ENCODE data around the gene LRRC32. TPM values are rescaled to one million over a fixed set of nuclear protein-coding genes. Genes with fewer than 3 reads are reported as not detected.
A peak's percentile ranks its signal among the peaks of the same experiment; 100 is the strongest.

The LRRC32 gene, protein sequence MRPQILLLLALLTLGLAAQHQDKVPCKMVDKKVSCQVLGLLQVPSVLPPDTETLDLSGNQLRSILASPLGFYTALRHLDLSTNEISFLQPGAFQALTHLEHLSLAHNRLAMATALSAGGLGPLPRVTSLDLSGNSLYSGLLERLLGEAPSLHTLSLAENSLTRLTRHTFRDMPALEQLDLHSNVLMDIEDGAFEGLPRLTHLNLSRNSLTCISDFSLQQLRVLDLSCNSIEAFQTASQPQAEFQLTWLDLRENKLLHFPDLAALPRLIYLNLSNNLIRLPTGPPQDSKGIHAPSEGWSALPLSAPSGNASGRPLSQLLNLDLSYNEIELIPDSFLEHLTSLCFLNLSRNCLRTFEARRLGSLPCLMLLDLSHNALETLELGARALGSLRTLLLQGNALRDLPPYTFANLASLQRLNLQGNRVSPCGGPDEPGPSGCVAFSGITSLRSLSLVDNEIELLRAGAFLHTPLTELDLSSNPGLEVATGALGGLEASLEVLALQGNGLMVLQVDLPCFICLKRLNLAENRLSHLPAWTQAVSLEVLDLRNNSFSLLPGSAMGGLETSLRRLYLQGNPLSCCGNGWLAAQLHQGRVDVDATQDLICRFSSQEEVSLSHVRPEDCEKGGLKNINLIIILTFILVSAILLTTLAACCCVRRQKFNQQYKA
- 0.39 TPM for total RNA-seq (ENCODE audit: unreplicated experiment)
- long read RNA-seq = 0 reads

DNA sequence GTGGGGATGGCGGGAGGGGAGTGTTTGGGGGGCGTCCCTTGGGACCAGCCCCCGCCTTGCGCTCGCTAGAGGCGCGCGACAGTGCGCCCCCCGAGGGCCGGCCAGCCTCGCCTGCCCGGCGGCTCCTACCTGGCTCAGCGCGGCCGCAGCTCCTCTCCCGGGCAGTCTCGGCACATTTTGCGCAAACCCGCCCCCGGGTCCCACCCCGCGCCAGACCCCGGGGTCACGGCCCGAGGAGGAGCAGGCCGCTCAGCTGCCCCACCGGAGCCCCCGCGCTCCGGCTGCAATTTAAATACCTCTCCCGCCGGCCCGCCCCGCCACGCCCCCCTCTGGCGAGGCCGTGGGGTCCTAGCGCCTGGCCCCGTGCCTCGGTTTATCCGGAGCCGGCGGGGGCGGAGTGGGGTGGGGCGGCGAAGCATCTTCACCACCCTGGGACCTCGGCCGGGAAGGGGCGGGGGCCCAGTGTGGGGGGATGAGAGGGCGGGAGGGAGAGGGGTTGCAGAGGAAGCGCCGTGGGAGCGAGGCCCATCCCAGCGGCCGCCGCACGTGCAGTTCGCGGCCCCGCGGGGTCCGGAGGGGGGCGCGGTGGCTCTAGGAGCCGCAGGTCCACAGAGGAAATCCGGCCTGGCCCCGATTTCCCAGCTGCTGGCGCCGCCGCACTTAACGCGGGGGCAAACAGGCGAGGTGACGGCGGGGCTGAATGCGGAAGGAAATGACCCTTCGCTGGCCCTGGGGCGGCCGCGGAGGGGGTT lies at the start of gene LRRC32:
Gene LRRC32, minus strand, starts transcription at position 263 of the 752 bp plus-strand sequence. CDS start 4,793 bp downstream, outside the sequence.
- TF ChIP-seq, protein P1, sequence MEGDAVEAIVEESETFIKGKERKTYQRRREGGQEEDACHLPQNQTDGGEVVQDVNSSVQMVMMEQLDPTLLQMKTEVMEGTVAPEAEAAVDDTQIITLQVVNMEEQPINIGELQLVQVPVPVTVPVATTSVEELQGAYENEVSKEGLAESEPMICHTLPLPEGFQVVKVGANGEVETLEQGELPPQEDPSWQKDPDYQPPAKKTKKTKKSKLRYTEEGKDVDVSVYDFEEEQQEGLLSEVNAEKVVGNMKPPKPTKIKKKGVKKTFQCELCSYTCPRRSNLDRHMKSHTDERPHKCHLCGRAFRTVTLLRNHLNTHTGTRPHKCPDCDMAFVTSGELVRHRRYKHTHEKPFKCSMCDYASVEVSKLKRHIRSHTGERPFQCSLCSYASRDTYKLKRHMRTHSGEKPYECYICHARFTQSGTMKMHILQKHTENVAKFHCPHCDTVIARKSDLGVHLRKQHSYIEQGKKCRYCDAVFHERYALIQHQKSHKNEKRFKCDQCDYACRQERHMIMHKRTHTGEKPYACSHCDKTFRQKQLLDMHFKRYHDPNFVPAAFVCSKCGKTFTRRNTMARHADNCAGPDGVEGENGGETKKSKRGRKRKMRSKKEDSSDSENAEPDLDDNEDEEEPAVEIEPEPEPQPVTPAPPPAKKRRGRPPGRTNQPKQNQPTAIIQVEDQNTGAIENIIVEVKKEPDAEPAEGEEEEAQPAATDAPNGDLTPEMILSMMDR (IDR thresholded peaks at IDR 0.05; ENCODE audit: partially characterized antibody, unreplicated experiment) = no peak
- Mint-ChIP-seq H3K9me3 (ENCODE audit: unreplicated experiment) (peaks cover 3% of the 10 kb centered on the region), H3K27ac (ENCODE audit: unreplicated experiment) (no peak within 1 kb of the TSS), H3K4me3 (ENCODE audit: unreplicated experiment) (peak within 1 kb of the TSS; percentile 79), H3K27me3 (ENCODE audit: unreplicated experiment) (peaks cover 2% of the 10 kb centered on the region), H3K36me3 (ENCODE audit: unreplicated experiment) (no peaks in the 10 kb centered on the region), H3K4me1 (ENCODE audit: low read depth, unreplicated experiment) (peaks cover 8% of the 10 kb centered on the region)
- no peak for DNase-seq

DNA sequence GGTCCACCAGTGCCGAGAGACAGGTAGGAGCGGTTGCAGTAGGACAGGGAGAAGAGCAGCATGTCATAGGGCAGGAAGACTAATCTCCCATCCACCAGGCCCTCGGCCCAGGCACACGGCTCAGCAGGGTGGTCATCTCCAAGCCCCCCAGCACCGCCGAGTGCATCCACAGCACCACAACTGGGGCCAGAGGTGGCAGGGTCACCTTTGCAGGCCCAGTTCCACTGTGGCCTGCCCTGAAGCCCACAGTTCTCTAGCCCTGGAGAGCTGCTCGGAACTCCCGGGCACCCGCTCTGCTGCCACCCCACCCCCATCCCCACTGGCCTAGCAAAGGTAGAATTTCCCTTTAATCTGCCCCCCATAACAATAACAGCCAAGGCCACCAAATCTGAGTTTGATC lies 49.1 kb upstream of the LRRC32 start:
- no peak for DNase-seq
- Mint-ChIP-seq H3K4me1 (ENCODE audit: low read depth, unreplicated experiment) (peaks cover 9% of the 10 kb centered on the region), H3K27ac (ENCODE audit: unreplicated experiment) (no peak overlapping the region), H3K4me3 (ENCODE audit: unreplicated experiment) (no peak overlapping the region), H3K36me3 (ENCODE audit: unreplicated experiment) (no peaks in the 10 kb centered on the region), H3K27me3 (ENCODE audit: unreplicated experiment) (peaks cover 2% of the 10 kb centered on the region), H3K9me3 (ENCODE audit: unreplicated experiment) (peaks cover 2% of the 10 kb centered on the region)
- TF ChIP-seq, protein P1 (IDR thresholded peaks at IDR 0.05; ENCODE audit: partially characterized antibody, unreplicated experiment) = no peak

DNA sequence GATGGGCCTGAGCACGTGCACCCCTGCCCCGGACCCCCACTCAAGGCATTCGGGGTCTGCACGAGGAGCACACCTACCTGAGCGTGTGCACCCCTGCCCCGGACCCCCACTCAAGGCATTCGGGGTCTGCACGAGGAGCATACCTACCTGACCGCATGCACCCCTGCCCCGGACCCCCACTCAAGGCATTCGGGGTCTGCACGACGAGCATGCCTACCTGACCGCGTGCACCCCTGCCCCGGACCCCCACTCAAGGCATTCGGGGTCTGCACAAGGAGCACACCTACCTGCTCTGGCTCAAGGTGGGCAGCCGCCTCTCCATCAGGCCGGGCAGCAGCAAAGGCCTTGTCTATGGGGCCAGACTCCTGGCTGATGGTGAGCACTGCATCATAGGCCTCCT lies 48.7 kb upstream of the LRRC32 start:
- no peak for DNase-seq
- Mint-ChIP-seq H3K27ac (ENCODE audit: unreplicated experiment) (no peak overlapping the region), H3K9me3 (ENCODE audit: unreplicated experiment) (peaks cover 2% of the 10 kb centered on the region), H3K4me3 (ENCODE audit: unreplicated experiment) (no peak overlapping the region), H3K36me3 (ENCODE audit: unreplicated experiment) (no peaks in the 10 kb centered on the region), H3K27me3 (ENCODE audit: unreplicated experiment) (peaks cover 2% of the 10 kb centered on the region), H3K4me1 (ENCODE audit: low read depth, unreplicated experiment) (peaks cover 9% of the 10 kb centered on the region)
- TF ChIP-seq, protein P1 (IDR thresholded peaks at IDR 0.05; ENCODE audit: partially characterized antibody, unreplicated experiment) = no peak

DNA sequence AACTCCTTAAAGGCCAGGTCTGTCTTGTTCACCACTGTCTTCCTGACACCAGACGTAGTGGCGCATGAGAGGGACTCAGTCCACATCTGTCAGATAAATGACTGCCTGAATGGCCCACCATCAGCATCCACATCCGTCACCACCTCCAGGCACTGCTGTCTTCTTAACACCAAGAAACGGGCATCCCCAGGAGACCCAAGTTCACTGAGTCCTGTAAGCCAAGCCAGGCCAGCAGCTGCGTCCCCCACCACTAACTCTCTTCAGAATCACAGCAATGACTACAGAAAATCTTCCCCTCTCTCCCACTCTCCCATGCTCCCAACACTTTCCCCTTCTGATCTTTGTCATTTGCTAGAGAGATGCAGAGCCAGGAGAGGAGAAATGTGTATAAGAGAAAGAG lies 47.3 kb upstream of the LRRC32 start:
- H3K4me1 Mint-ChIP-seq (ENCODE audit: low read depth, unreplicated experiment) = peaks cover 9% of the 10 kb centered on the region
- H3K27me3 Mint-ChIP-seq (ENCODE audit: unreplicated experiment) = peaks cover 2% of the 10 kb centered on the region
- TF ChIP-seq, protein P1 (IDR thresholded peaks at IDR 0.05; ENCODE audit: partially characterized antibody, unreplicated experiment) = no peak
- H3K4me3 Mint-ChIP-seq (ENCODE audit: unreplicated experiment) = no peak overlapping the region
- no peak for DNase-seq
- peaks cover 2% of the 10 kb centered on the region for H3K9me3 Mint-ChIP-seq (ENCODE audit: unreplicated experiment)
- H3K36me3 Mint-ChIP-seq (ENCODE audit: unreplicated experiment) = no peaks in the 10 kb centered on the region
- peak overlapping the region; percentile 56 for H3K27ac Mint-ChIP-seq (ENCODE audit: unreplicated experiment)
